ENCODE measurements around the gene ATF5. TPM values are rescaled to one million over a fixed set of nuclear protein-coding genes. Genes with fewer than 3 reads are reported as not detected.

ATF5 gene
- total and polyA plus RNA-seq, 2 experiments from 2014 or later = 23.8 to 34.4 TPM

DNA sequence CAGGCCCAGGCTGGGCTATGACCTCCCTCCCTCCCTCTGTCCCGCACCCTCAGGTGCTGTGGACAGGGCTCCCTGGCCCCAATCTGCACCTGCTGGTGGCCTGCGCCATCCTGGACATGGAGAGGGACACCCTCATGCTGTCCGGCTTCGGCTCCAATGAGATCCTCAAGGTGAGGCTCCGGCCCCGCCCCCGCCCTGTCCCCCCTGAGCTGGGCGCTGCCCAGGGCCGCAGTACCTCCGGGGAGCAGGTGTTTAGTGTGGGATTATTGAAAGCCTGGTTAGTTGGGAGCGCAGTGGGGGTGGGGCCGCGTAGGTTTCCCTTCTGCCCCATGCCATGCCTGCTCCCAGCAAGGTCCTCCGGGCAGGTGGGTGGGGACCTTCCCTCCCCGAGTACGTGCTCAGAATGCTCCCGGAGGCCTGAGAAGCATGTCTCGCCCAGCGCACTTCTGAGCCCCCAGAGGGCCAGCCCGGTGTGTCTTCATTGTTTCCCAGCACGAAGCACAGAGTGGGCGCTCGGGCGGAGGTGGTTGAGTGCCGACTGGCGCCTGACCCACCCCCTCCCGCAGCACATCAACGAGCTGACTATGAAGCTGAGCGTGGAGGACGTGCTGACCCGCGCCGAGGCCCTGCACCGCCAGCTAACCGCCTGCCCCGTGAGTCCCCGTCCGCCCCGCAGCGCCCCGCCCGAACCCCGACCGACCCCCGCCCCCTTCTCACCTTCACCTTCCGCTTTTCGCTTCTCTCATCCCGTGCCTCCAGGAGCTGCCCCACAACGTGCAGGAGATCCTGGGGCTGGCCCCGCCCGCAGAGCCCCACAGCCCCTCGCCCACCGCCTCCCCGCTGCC, 41.1 kb upstream of the ATF5 start:
- no peak overlapping the region for H3K27ac ChIP-seq
- peaks cover 7% of the 10 kb centered on the region for H3K4me1 ChIP-seq (ENCODE audit: insufficient read depth)
- no peak overlapping the region for H3K4me3 ChIP-seq
- no peak overlapping the region for H3K4me2 ChIP-seq
- H3K36me3 ChIP-seq (replicated peaks; ENCODE audit: insufficient read depth, low read depth) = peaks cover 5% of the 10 kb centered on the region
- no peaks in the 10 kb centered on the region for H4K20me1 ChIP-seq (ENCODE audit: insufficient read depth, poor library complexity, severe bottlenecking)
- no peak overlapping the region for H2AFZ ChIP-seq
- TF ChIP-seq, protein P1, sequence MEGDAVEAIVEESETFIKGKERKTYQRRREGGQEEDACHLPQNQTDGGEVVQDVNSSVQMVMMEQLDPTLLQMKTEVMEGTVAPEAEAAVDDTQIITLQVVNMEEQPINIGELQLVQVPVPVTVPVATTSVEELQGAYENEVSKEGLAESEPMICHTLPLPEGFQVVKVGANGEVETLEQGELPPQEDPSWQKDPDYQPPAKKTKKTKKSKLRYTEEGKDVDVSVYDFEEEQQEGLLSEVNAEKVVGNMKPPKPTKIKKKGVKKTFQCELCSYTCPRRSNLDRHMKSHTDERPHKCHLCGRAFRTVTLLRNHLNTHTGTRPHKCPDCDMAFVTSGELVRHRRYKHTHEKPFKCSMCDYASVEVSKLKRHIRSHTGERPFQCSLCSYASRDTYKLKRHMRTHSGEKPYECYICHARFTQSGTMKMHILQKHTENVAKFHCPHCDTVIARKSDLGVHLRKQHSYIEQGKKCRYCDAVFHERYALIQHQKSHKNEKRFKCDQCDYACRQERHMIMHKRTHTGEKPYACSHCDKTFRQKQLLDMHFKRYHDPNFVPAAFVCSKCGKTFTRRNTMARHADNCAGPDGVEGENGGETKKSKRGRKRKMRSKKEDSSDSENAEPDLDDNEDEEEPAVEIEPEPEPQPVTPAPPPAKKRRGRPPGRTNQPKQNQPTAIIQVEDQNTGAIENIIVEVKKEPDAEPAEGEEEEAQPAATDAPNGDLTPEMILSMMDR (IDR thresholded peaks at IDR 0.05; ENCODE audit: poor library complexity) = no peak
- TF ChIP-seq EZH2phosphoT487 (IDR thresholded peaks at IDR 0.05; ENCODE audit: low read depth, severe bottlenecking, unreplicated experiment) = no peak
- TF ChIP-seq EZH2 (IDR thresholded peaks at IDR 0.05; ENCODE audit: borderline replicate concordance) = no peak
- no peak for DNase-seq (ENCODE audit: low spot score)
- no peaks in the 10 kb centered on the region for H3K9me2 ChIP-seq (replicated peaks; ENCODE audit: insufficient read depth)
- 97% methylated on average over 31 of the region's 54 CpGs for WGBS (ENCODE audit: low lambda C conversion rate, missing lambda C conversion rate)
- H3K27me3 ChIP-seq = no peaks in the 10 kb centered on the region
- H3K9me3 ChIP-seq (ENCODE audit: low read depth) = no peaks in the 10 kb centered on the region
- H3K79me2 ChIP-seq = no peaks in the 10 kb centered on the region

DNA sequence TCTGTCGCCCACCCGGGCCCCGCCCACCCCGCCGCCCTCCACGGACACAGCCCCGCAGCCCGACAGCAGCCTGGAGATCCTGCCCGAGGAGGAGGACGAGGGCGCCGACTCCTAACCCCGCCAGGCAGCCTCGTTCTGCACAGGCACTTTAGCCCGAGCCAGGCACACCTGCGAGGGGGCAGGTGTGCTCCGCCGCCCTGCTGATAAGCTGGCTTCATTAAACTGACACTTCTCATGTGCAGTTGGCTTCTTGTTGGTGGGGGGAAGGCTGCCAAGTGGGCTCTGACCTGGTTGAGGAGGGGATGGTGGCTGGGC, 40.5 kb upstream of the ATF5 start:
- no peak overlapping the region for H2AFZ ChIP-seq
- no peaks in the 10 kb centered on the region for H3K27me3 ChIP-seq
- TF ChIP-seq EZH2 (IDR thresholded peaks at IDR 0.05; ENCODE audit: borderline replicate concordance) (no peak), EZH2phosphoT487 (IDR thresholded peaks at IDR 0.05; ENCODE audit: low read depth, severe bottlenecking, unreplicated experiment) (no peak)
- TF ChIP-seq, protein P1 (IDR thresholded peaks at IDR 0.05; ENCODE audit: poor library complexity) = no peak
- H4K20me1 ChIP-seq (ENCODE audit: insufficient read depth, poor library complexity, severe bottlenecking) = no peaks in the 10 kb centered on the region
- no peak overlapping the region for H3K4me2 ChIP-seq
- no peaks in the 10 kb centered on the region for H3K36me3 ChIP-seq (replicated peaks; ENCODE audit: insufficient read depth, low read depth)
- no peak for DNase-seq (ENCODE audit: low spot score)
- WGBS (ENCODE audit: low lambda C conversion rate, missing lambda C conversion rate) = over 99% methylated on average over 15 of the region's 18 CpGs
- no peaks in the 10 kb centered on the region for H3K9me3 ChIP-seq (ENCODE audit: low read depth)
- H3K79me2 ChIP-seq = no peaks in the 10 kb centered on the region
- peaks cover 7% of the 10 kb centered on the region for H3K4me1 ChIP-seq (ENCODE audit: insufficient read depth)
- no peaks in the 10 kb centered on the region for H3K9me2 ChIP-seq (replicated peaks; ENCODE audit: insufficient read depth)
- no peak overlapping the region for H3K27ac ChIP-seq
- no peak overlapping the region for H3K4me3 ChIP-seq

DNA sequence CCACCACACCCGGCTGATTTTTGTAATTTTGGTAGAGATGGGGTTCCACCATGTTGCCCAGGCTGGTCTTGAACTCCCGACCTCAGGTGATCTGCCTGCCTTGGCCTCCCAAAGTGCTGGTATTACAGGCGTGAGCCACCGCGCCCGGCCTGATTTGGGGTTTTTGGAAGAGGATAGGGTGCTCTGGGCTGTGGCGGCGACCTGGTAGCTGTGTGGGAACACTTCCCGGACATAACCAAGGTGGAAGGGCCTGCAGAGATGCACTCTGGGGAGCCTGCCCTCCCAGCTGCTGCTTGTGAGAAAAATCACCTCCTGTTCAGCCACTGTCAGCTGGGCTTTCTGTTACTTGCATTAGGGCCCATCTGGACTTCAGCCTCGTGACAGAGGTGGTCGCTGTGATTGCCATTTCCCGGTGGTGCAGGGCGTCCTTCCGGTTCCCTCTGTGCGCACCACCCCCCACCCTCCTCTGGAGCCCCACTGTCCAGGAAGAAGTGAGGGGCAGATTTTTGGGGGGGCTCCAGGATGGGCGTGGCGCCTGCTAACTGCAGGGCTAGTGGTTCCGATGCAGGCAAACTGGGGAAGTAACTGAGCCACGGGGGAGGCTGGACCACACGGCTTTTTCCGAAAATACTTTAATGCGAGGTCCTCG, 39.8 kb upstream of the ATF5 start:
- Histone ChIP-seq H2AFZ (no peak overlapping the region), H3K9me2 (replicated peaks; ENCODE audit: insufficient read depth) (no peaks in the 10 kb centered on the region), H3K27me3 (no peaks in the 10 kb centered on the region), H3K4me3 (no peak overlapping the region), H3K27ac (no peak overlapping the region), H3K4me2 (no peak overlapping the region), H3K4me1 (ENCODE audit: insufficient read depth) (peaks cover 7% of the 10 kb centered on the region), H3K79me2 (no peaks in the 10 kb centered on the region), H3K9me3 (ENCODE audit: low read depth) (no peaks in the 10 kb centered on the region), H4K20me1 (ENCODE audit: insufficient read depth, poor library complexity, severe bottlenecking) (no peaks in the 10 kb centered on the region), H3K36me3 (replicated peaks; ENCODE audit: insufficient read depth, low read depth) (no peaks in the 10 kb centered on the region)
- no peak for DNase-seq (ENCODE audit: low spot score)
- WGBS (ENCODE audit: low lambda C conversion rate, missing lambda C conversion rate) = 97% methylated on average over 23 of the region's 23 CpGs
- TF ChIP-seq EZH2phosphoT487 (IDR thresholded peaks at IDR 0.05; ENCODE audit: low read depth, severe bottlenecking, unreplicated experiment) = no peak
- TF ChIP-seq EZH2 (IDR thresholded peaks at IDR 0.05; ENCODE audit: borderline replicate concordance) = no peak
- TF ChIP-seq, protein P1 (IDR thresholded peaks at IDR 0.05; ENCODE audit: poor library complexity) = no peak
